Endothelial cell of umbilical vein (primary cell): Measurements from ENCODE around the gene AFG1L.

Source experiments
- CTCF ChIP-seq, 2 donors: IDR thresholded peaks; 1 replicate in 1 of 2; 2 replicates in 1 of 2; pipeline ENCODE4 v1.5.1; 2011; ENCODE audit warnings: low read length in 2 of 2, mild to moderate bottlenecking in 2 of 2, moderate library complexity in 2 of 2, control low read depth in 1 of 2, inconsistent platforms in 1 of 2, low read depth in 1 of 2; ENCODE audit not compliant: insufficient read depth in 1 of 2; ENCODE audit errors: extremely low read depth in 1 of 2
- EZH2 ChIP-seq: IDR thresholded peaks from 2 replicates; pipeline ENCODE4 v1.6.1; 2012; ENCODE audit warnings: borderline replicate concordance, low read depth, mild to moderate bottlenecking, moderate library complexity, low read length, inconsistent platforms; ENCODE audit not compliant: severe bottlenecking
- FOS ChIP-seq: IDR thresholded peaks from 2 replicates; pipeline ENCODE4 v1.6.1; 2011; ENCODE audit warnings: mild to moderate bottlenecking, low read length, moderate library complexity, borderline replicate concordance; ENCODE audit not compliant: insufficient read depth
- MAX ChIP-seq: IDR thresholded peaks from 2 replicates; pipeline ENCODE4 v1.6.1; 2011; ENCODE audit not compliant: insufficient read depth, insufficient read length
- MYC ChIP-seq: IDR thresholded peaks from one replicate; pipeline ENCODE4 v1.6.1; 2011; ENCODE audit warnings: mild to moderate bottlenecking, low read depth, low read length
- POLR2A ChIP-seq: IDR thresholded peaks from 2 replicates; pipeline ENCODE4 v1.6.1; 2012; ENCODE audit warnings: low read depth, mild to moderate bottlenecking, control low read depth, low read length
- POLR2AphosphoS5 ChIP-seq: IDR thresholded peaks from 2 replicates; pipeline ENCODE4 v1.6.1; 2012; ENCODE audit warnings: low read depth, mild to moderate bottlenecking, control low read depth, low read length, moderate library complexity; ENCODE audit not compliant: insufficient read depth

- TF ChIP-seq POLR2AphosphoS5 (no peak), CTCF (IDR thresholded peaks at IDR 0.05; ENCODE audit: extremely low read depth in 1 of 2, insufficient read depth in 1 of 2, low read depth in 1 of 2, low read length in 2 of 2) (no peak), FOS (no peak), EZH2 (no peak), POLR2A (no peak), MYC (no peak), MAX (no peak)
Measured at GRCh38 chr6:108476847-108477430, 182.1 kb downstream of the AFG1L start.
